Prostate gland (tissue), 2 donors: ENCODE data around the gene UBE2D2.

Experiments used
- CTCF ChIP-seq, 4 experiments: fragments of 200-600 bp in 2 of 4; fragments of 450-650 bp in 2 of 4; sonication (generic) in 2 of 4; IDR thresholded peaks; 1 replicate in 3 of 4; 2 replicates in 1 of 4; pipeline ENCODE4 v1.5.1; 2016 to 2019; ENCODE audit warnings: antibody characterized with exemption in 4 of 4, mild to moderate bottlenecking in 2 of 4, moderate library complexity in 2 of 4
- POLR2A ChIP-seq: fragments of 450-650 bp; IDR thresholded peaks from one replicate; pipeline ENCODE4 v1.6.1; 2016; ENCODE audit warnings: antibody characterized with exemption, mild to moderate bottlenecking

DNA sequence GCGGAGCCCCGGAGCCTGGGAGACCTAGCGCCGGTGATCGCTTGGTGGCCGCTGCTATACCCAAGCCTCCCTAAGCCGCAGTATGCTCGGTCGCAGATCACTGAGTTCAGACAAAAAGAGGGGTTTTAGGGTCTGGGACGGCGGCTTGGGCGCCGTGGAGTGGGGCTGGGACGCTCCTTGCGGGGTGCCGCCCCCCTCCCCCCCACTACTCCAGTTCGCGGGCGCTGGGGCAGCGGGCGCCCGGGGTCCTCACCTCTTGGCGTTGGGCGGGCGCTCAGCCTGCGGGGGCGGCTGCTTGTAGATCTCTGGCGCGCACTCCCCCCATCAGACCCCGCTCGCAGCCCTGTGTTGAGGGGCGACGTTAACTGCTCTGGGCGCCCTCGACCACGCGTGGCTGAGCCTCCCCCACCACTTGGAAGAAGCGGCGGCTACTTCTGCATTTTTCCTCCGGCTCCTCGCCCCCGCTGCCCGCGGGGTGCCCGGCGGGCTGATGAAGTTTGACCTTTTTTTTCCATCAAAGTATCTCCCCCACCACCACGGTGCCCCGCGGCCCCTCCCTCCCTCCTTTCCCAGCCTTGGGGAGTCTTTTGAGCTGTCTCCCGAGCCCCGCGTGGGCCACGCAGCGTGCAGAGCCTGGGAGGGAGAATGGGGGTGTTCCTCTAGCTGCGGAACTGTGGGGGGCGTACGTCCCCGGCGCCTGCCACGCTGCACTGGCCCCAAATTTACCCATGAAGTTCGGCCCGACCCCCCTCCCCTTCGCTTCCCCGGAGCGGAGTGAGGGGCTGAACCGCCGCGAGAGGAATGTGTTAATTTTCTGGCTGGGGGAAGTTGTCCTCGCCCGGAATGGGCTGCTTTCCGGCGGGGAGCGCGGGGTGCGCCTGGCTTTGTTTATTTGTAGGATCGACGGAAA, 88.2 kb downstream of the UBE2D2 start:
- no peak for TF ChIP-seq CTCF (IDR thresholded peaks at IDR 0.05)
- no peak for TF ChIP-seq POLR2A
